HEK293T (cell line): ENCODE data around the gene SLC29A1.

Source experiments
- ARNT ChIP-seq: fragments of 450-650 bp; IDR thresholded peaks from 2 replicates; pipeline ENCODE4 v1.6.1; 2017; ENCODE audit warnings: mild to moderate bottlenecking
- FOXA1 ChIP-seq: fragments of 450-650 bp; IDR thresholded peaks from 2 replicates; pipeline ENCODE4 v1.6.1; 2016; ENCODE audit warnings: mild to moderate bottlenecking
- FOXK2 ChIP-seq: fragments of 450-650 bp; IDR thresholded peaks from 2 replicates; pipeline ENCODE4 v1.6.1; 2016; ENCODE audit warnings: mild to moderate bottlenecking
- L3MBTL2 ChIP-seq: fragments of 450-650 bp; conservative IDR thresholded peaks from 2 replicates; pipeline ENCODE4 v1.6.1; 2016; ENCODE audit warnings: mild to moderate bottlenecking
- SP1 ChIP-seq: fragments of 450-650 bp; IDR thresholded peaks from 2 replicates; pipeline ENCODE4 v1.6.1; 2017
- SUZ12 ChIP-seq: fragments of 450-650 bp; IDR thresholded peaks from 2 replicates; pipeline ENCODE4 v1.6.1; 2016; ENCODE audit warnings: mild to moderate bottlenecking

DNA sequence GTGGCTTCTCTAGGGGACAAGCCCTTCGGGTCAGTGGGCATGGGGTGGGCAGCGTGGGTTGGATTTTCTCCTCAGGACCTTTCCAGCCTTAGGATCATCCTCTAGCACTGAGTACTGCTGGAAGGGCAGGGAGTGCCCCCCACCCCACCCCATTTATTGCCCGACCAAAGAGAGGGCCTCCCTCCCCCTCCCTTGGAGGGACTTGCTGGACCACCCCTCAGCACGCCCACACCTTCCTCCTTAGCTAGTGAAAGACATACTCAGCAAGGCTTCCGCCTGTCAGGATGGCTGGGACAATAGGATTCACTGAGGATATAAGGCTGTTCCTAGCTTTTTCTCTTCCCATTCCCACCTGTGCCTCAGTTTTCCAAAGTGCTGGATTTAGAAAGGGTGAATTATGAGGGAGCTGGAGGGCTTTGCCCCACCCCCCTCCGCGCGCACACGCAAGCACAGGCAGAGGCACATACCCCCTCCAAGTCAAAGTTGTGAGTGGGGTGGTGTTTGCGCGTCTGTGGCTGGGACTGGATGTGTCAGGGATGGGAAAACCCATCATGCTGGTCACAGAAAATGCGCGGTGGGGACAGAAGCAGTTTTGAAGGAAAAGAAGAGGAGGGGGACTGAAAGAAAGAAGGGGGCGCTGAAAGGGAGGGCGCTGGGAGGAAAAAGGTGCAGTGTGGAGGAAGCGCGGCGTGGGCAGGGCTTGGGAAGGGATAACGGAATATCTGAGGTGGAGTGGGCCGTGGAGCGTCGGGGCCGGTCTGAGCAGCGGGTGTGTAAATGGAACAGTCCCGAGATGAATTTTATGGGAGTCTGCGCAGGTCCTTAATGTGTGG, 693 bp upstream of the SLC29A1 start:
- no peak for TF ChIP-seq L3MBTL2
- no peak for TF ChIP-seq FOXK2
- TF ChIP-seq FOXA1 = no peak
- TF ChIP-seq SP1 = no peak
- no peak for TF ChIP-seq ARNT
- TF ChIP-seq SUZ12 = no peak
